C4-2B (cell line): ENCODE results near the gene IRAK4.

ENCODE experiments used
- H3K27ac ChIP-seq: fragments of 450-650 bp; 2 replicates; pipeline ENCODE4 v1.5.1; 2017
- CTCF ChIP-seq: fragments of 450-650 bp; conservative IDR thresholded peaks from 2 replicates; pipeline ENCODE4 v1.5.1; 2017; ENCODE audit warnings: mild to moderate bottlenecking
- ZFX ChIP-seq: fragments of 450-650 bp; IDR thresholded peaks from 2 replicates; pipeline ENCODE4 v1.6.1; 2017

Gene IRAK4

DNA sequence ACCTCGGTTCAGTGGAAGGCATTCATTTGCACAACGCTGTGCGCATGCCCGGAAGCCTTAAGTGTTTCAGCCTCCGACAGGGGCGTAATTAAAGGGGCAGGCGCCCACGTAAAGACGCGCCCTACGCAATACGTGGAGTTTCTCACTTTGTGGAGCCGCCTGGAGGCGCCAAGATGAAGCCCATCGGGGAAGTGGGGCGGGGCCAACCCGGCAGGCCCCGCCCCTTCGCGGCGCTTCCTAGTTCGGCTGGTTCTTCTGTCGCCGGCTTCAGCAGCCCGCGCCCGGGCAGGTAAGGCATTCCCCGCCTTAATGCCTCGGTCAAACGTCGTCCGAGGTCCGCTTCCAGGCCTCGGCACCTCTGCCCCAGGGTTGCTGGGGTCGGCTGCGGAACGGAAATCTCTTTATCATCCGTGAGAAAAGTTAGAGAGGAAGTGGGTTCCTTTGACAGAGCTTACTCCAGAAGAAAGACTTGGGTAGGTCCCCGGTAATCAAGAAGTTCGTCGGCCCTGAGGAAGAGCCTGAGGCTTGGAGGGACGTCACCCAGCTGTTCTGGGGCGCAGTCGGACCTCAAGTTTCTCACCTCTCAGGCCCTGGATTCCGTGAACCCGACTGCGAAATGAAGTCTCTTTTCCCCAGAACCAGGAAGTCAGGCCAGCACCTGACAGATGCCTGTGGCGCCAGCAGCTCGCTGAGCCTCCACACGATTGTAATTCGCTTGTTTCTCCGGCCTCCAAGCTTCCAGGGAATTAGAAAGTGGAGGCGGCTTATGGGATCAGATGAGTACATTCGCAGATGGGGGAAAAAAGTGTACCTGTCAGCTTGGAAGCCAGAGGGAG, at the start of gene IRAK4, which contains the start of gene PUS7L:
Gene IRAK4 (plus strand): TSS at position 224 of the 836 bp plus-strand sequence. CDS start 9,161 bp downstream, outside the sequence.
Gene PUS7L (minus strand): TSS at position 63 of the 836 bp plus-strand sequence. CDS start 3,545 bp downstream, outside the sequence.
- H3K27ac ChIP-seq: peak within 1 kb of the TSS; percentile 78
- TF ChIP-seq CTCF (peak; percentile 38), ZFX (0 out of 2 replicates have a peak, but pooled peaks have one; percentile 22)

GRCh38 chr12:43711348-43711747, 47.4 kb upstream of the IRAK4 start:
- no peak overlapping the region for H3K27ac ChIP-seq
- no peak for TF ChIP-seq CTCF
- no peak for TF ChIP-seq ZFX

DNA sequence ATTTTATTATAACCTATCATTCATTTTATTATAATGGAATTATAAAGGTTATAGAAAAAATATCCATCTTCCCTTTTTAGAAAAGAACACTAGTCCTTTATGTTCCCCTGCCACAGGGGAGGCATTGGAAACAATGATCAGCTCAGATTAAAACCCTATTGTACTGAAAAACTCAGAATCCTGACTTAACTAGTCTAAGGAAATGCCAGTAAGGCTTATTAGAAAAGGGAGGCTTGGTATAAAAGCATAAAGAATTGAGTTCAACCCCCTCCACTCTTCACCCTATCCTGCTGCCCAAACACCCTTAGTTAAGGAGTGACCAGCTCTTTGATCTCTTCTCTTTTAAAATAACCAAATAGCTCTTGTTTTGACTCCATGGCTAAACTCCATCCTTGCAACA, 36.1 kb upstream of the IRAK4 start:
- H3K27ac ChIP-seq: no peak overlapping the region
- TF ChIP-seq CTCF: no peak

GRCh38 chr12:43723134-43723533, 35.6 kb upstream of the IRAK4 start:
- no peak for TF ChIP-seq ZFX
- no peak for TF ChIP-seq CTCF
- no peak overlapping the region for H3K27ac ChIP-seq

- H3K27ac ChIP-seq: no peak overlapping the region
Observed at GRCh38 chr12:43728117-43728516, 30.6 kb upstream of the IRAK4 start.

GRCh38 chr12:43728698-43729097, 30.1 kb upstream of the IRAK4 start:
- no peak overlapping the region for H3K27ac ChIP-seq
- TF ChIP-seq ZFX (no peak), CTCF (no peak)

More at GRCh38 chr12:43728117-43728516, 30.6 kb upstream of the IRAK4 start:
- TF ChIP-seq CTCF: peak; percentile 65
- no peak for TF ChIP-seq ZFX

DNA sequence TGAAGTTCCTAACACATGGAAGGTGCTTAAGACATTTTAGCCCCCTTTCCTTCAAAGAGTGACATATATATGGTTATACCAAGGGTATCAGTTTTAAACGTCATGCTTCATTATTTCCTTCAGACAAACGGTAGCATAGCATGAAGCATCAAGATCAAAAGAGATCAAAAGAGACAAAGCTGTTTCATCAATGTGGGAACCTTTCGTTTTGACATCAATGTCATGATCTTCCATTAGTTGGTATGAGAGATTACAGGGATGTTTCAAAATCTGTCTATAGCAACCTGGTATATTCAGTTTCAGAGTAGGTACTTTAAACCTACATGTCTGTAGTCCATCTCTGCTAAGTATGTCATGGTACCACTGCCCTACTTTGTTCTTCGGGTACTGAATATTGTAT, 28.5 kb upstream of the IRAK4 start:
- no peak overlapping the region for H3K27ac ChIP-seq
- TF ChIP-seq ZFX: no peak
- TF ChIP-seq CTCF: no peak
